HG03196 (cell line): Measurements from ENCODE around the gene EVI2A.
"Not testable (repeated sequence)": the region's sequence is repeated elsewhere in the genome, so short reads cannot be mapped to it uniquely, and the experiment has no call there.

Source experiments
- ATAC-seq: cut with Tn5 transposase; IDR thresholded peaks from one replicate; pipeline ENCODE4 v1.9.1; 2021; ENCODE audit not compliant: unreplicated experiment

The EVI2A gene

GRCh38 chr17:31313982-31314781 lies 7.2 kb downstream of the EVI2A start, which contains the start of gene EVI2B:
TSS of gene EVI2B (minus strand) at chr17:31314054. CDS start at chr17:31305609, 8,445 bp downstream.
- ATAC-seq, result no peak

GRCh38 chr17:31312223-31312622 lies 9.2 kb downstream of the EVI2A start:
- not testable (repeated sequence) for ATAC-seq

DNA sequence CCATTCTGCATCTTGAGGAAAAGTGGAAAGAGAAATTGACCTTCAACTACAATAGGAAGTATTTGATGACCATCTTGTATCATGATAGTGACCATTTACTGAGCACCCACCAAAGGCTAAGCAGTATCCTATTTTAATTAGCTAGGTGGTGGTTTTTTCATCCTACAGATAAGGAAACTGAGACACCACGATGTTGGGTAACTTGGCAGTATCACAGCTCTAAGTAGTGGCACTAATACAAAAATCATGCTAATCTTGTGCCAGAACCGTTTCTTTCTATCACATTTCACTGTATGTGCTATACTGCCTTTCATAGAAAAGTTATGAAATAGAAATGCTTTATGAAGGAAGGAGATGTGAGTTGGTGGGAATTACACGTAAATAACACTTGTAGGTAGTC lies 9.9 kb downstream of the EVI2A start:
- no peak for ATAC-seq

DNA sequence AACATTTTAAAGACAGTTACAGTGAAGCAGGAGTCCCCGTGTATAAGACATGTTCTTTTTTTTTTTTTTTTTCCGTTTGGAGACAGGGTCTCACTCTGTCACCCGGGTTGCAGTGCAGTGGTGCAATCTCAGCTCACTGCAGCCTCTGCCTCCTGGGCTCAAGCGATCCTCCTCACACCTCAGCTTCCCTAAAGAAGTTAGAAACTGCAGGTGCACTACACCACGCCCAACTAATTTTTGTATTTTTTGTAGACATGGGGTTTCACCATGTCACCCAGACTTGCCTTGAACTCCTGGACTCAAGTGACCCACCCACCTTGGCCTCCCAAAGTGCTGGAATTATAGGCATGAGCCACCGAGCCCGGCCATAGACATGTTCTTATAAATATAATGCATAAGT lies 10.5 kb downstream of the EVI2A start:
- ATAC-seq, result no peak

DNA sequence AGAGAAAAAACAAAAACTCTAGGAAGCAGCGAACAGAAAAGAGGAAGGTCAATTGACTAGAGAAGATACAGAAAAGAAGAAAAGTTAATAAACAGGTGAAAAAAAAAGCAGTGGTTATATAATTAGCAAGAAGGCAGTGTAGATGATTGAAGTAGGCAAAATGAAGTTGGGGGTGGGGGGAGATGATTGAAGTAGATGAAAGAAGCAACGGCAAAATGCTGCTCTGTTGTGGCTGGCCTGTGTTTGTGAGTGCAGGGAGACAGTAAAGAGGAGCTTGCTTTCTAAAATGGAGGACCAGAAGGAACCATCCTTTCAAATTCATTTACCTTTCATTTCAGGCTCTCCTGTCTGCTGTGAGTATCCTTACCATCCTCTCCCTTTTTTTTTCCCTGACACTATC lies 11.2 kb downstream of the EVI2A start:
- no peak for ATAC-seq

GRCh38 chr17:31309556-31309955 lies 11.9 kb downstream of the EVI2A start:
- no peak for ATAC-seq

DNA sequence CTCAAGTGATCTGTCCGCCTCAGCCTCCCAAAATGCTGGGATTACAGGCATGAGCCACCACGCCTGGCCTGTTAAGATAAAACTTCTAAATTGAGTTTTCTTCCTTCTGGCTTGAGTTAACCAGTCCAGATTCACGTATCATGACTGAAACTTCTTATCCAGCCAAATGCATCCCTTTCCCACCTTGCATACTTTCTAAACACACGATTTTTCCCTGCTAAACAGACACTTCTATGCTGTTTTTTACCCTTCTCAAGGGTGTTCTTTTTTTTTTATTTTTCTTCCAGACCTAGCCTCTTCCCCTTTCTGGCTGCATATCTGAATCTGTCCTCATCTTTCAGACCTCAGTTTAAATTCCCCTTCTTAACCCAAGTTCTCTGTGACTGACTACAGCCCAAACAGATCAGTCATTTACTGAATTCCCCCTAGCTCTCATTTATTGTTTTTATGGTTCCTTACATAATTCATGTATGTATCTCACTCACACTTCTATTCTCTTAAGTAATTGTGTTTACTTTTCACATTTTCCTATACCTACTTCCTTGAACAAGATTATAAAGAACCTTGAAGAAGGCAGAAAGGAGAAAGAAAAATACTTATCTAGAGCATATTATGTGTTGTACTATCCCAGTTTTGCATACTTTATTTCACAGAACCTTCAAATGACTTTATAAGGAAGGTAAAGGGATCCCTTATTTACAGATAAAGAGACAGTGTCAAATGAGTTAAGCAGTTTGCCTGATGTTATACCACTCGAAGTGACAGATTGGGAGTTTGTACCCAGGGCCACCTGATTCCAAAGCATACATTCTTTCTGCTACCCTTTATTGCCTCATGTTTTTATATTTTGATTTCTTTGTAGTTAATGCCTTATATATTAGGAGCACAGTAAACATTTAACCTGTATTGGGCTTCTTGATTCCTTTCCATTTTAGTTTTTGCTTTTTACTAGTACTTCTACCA lies 12.8 kb downstream of the EVI2A start:
- no peak for ATAC-seq

DNA sequence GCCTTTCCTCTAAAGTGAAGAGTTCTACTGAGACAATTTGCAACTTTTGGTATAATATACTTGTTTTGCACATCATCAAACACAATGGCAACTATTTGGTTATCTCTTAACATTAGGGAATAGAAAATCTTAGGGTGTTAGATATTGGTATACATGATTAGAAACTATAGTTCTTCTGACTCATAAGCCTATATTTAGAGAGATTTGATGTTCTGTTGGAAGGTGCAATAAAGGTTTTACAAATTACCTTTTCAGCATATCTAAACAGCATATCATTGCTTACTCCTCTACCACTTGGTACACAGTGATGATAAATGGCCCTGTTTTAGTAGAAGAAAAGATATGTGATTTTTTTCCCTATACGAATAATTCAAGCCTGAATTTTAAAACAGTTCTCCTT lies 13.8 kb downstream of the EVI2A start:
- ATAC-seq, result no peak

GRCh38 chr17:31299624-31300023 lies 21.8 kb downstream of the EVI2A start:
- ATAC-seq, result no peak

DNA sequence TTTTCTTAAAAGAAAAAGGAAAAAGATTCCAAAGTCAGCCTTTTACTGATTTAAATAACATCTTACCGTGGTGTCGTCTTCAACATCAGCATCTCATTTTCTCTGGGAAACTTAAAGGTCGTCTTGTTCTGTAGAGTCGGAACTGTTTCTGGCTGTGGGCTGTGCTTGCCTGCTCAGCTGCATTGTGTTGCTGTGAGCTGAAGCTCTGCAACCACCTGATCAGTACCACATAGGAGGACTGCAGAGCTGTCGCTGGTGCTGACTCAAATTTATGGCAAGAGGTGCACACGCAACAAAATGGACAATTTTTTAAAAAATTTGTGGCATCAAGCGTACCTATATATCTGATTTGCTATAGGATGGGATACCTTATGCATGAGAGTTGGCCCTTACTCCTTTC lies 24.3 kb downstream of the EVI2A start, which contains the start of gene OMG:
Gene OMG (minus strand): TSS at position 150 of the 400 bp plus-strand sequence. CDS start 908 bp downstream, outside the sequence.
- no peak for ATAC-seq

DNA sequence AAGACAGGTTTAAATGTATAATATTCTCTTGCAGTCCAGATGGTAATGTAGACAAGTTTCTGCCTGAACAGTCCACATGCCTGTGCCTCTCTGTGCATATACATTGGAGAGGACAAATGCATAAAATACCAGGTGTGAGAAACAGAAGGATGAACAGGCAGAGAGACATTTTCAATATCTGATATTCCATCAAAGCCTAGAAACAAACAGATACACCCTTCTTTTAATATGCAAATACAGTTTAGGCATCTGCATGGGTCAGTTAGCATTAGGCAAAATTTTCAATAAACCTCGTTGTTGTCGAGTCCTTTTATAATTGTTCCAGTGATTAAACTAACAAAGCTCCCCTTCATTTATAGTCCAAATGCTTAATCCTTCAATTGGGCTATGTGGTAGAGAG lies 25.3 kb downstream of the EVI2A start:
- ATAC-seq, result no peak

DNA sequence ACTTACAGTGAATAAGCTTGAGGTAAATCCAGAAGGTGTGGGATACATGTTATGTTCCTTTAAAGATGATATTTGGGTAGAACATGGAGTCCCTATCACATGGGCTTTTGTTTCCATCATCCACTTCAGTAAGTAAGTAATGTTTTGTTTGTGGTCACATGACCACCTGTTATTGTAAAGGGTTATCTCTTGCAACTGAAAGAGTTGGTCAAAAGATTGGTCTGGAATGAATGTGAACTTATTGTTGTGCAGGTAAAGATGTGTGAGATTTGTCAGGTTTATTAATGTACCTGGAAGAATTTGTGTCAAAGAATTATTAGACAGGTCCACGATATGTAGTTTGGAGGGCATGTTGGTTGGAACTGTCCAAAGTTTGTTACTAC lies 25.9 kb downstream of the EVI2A start:
- ATAC-seq, result no peak

- ATAC-seq, result no peak
Measured at GRCh38 chr17:31294820-31295488, 26.5 kb downstream of the EVI2A start.

GRCh38 chr17:31294231-31294630 lies 27.2 kb downstream of the EVI2A start:
- no peak for ATAC-seq

GRCh38 chr17:31293581-31293980 lies 27.8 kb downstream of the EVI2A start:
- no peak for ATAC-seq

DNA sequence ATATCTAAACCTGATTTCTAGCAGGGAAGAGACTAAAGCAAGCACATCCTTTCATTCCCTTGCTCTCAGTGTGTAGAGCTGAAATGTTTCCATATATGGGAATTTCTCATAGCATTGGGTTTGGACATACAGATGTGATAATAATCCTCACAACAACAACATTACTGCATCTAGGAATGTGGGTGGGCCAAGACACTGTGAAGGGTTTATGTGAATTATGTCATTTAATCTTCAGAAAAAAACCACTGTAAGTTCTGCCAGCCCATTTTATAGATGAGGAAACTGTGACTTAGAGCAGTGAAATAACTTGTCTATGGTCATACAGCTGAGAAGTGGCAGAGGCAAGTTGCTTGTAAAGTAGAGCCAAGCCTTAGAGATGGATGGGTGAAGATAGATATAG lies 29.6 kb downstream of the EVI2A start:
- ATAC-seq, result no peak

- no peak for ATAC-seq
Measured at GRCh38 chr17:31289790-31290189, 31.6 kb downstream of the EVI2A start.

DNA sequence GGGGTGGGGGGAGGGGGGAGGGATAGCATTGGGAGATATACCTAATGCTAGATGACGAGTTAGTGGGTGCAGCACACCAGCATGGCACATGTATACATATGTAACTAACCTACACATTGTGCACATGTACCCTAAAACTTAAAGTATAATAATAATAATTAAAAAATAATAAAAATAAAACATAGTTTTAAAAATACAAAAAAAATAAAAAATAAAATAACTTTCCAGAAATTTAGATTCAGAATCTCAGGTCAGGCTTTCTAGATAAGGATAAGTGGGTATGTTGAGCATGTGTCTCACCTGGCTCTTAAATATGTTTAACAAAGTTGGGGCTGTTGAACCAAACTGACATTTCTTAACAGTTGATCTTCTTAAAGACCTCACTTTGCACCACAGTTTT lies 33.5 kb downstream of the EVI2A start:
- not testable (repeated sequence) for ATAC-seq

GRCh38 chr17:31286587-31286986 lies 34.8 kb downstream of the EVI2A start:
- no peak for ATAC-seq

DNA sequence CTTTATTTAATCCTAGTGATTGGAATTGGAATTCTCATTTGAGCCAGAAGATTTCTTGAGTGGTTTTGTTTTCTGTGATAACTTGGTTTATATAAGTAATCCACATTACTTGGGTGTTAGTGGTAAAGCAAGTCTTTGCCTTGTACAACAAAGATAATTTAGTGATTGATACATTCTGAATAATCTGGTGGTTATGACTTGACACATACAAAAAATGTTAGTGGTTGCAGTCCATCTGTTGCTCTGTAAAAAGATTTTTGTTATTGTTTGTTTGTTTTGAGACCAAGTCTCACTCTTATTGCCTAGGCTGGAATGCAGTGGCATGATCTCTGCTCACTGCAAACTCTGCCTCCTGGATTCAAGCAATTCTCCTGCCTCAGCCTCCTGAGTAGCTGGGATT lies 37.6 kb downstream of the EVI2A start:
- no peak for ATAC-seq

DNA sequence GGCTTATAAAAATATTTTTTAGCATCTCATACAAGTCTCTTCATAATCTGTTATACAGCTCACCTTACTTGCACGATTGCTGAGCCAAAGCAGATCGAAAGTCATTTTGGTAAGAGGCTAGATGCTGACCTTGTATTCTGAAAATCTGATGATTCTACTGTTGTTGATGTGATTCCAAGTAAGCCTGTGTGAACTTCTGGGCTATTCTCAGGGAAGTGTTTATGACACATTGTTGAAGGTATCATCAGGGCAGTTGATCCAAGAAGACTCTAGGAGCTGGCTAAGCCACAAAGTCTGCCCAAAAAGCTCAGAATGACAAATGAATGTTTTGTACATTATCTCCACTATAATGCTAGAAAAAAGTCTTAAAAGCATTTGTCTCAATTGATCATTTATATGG lies 40.4 kb downstream of the EVI2A start:
- ATAC-seq, result no peak
